Pancreas (tissue), 10 donors: ENCODE data around the gene PIGB. TPM values are rescaled to one million over a fixed set of nuclear protein-coding genes. Genes with fewer than 3 reads are reported as not detected.

ENCODE experiments used
- ATAC-seq, 4 donors: fragments of 200-7000 bp; cut with Tn5 transposase; one replicate each; pipeline versions ENCODE4 v1.8.0 to v1.9.1; 2020; ENCODE audit warnings: mild to moderate bottlenecking in 4 of 4, moderate library complexity in 4 of 4
- DNase-seq, 6 donors: peaks; one replicate each; pipeline ENCODE4 v3.0.0-alpha.2; 2020
- FAIRE-seq: peaks from 2 replicates; lab custom pipeline; 2012; peaks lifted over from hg19 to GRCh38; lab: Jason Lieb, UNC
- H3K27ac ChIP-seq, 4 donors: fragments of 200-600 bp; sonication (generic); 1 replicate in 3 of 4; 2 replicates in 1 of 4; pipeline versions ENCODE4 v1.5.0 to v1.8.0; 2020
- H3K27me3 ChIP-seq, 4 donors: fragments of 200-600 bp; one replicate each; pipeline ENCODE4 v1.8.0; 2021
- H3K36me3 ChIP-seq, 3 donors: fragments of 200-600 bp; sonication (generic) in 1 of 3; one replicate each; pipeline versions ENCODE4 v1.5.0 to v1.8.0; 2020 to 2021
- H3K4me1 ChIP-seq, 3 donors: fragments of 200-600 bp; one replicate each; pipeline ENCODE4 v1.8.0; 2021
- H3K4me3 ChIP-seq, 4 donors: fragments of 200-600 bp; sonication (generic) in 2 of 4; one replicate each; pipeline versions ENCODE4 v1.5.0 to v1.8.0; 2020 to 2021
- H3K9me3 ChIP-seq, 4 donors: fragments of 200-600 bp; one replicate each; pipeline ENCODE4 v1.8.0; 2021
- CTCF ChIP-seq, 4 donors: fragments of 200-600 bp; sonication (generic) in 3 of 4; IDR thresholded peaks; one replicate each; pipeline versions ENCODE4 v1.5.0 to v1.8.0; 2021; ENCODE audit warnings: antibody characterized with exemption in 4 of 4
- WGBS, 2 donors: extraction: QIAGEN DNeasy Blood & Tissue Kit; methylation state at CpG; one replicate each; pipeline ENCODE4 v1.1.7; 2013; 5-methylcytosine and 5-hydroxymethylcytosine counted together
- intact Hi-C, 3 donors: fragments of 100-400 bp; cut with DNase I; formaldehyde crosslinking; loops; one replicate each; pipeline versions ENCODE4 v1.11.1 to v1.14.2; 2022
- polyA plus RNA-seq, 2 donors: library from polyadenylated mRNA; stranded (reverse); fragments of 200-250 nt; gene quantifications; one replicate each; pipeline ENCODE4 v1.2.3, GENCODE V29; 2013
- total RNA-seq, 6 donors: library from RNA; stranded (reverse); fragmentation: NEBNext Ultra II Directional in 4 of 6; extraction: Animal tissue kit (Norgen Biotek cat#: 25700) in 4 of 6; gene quantifications; one replicate each; pipeline versions ENCODE4 v1.2.1 to v1.2.4, GENCODE V29; 2021 to 2023
- donor health status: healthy with polysubstance abuse.
- donor health status: DM: no; HTN: no; CAD: no; lungs with moderate emphysema.
- donor health status: DM: no; HTN: no; CAD: no.
- donor health status: control.
- donor health status: control.
- donor health status: Bipolar disorder and iron deficiency.
- donor health status: DM: yes; HTN: yes; CAD: no.
- donor health status: DM: no; HTN: no; CAD: no.
- donor health status: DM: no; HTN: no; CAD: no.
- donor health status: DM: yes; HTN: yes; CAD: no.

PIGB gene
- total and polyA plus RNA-seq, 8 donors, result 3.4 to 13.1 (median 6.0) TPM

- WGBS, 2 donors, result 95 to 98% methylated on average over 5 of the region's 5 CpGs
- no peak for DNase-seq
- no peaks in the 10 kb centered on the region for H3K4me1 ChIP-seq
- TF ChIP-seq CTCF (IDR thresholded peaks at IDR 0.05), result no peak
- FAIRE-seq, result no peak
- H3K9me3 ChIP-seq, result no peaks in the 10 kb centered on the region
- no peaks in the 10 kb centered on the region for H3K27me3 ChIP-seq
- ATAC-seq, result no peak
- H3K27ac ChIP-seq, result no peak overlapping the region
- intact Hi-C loops, result no loop called here
- H3K4me3 ChIP-seq, result no peak overlapping the region
- H3K36me3 ChIP-seq, result peaks cover 0 to 15% (median 0%) of the 10 kb centered on the region in 3 donors
These were observed 38.1 kb downstream of the PIGB start for GRCh38 chr15:55356985-55357585.

- H3K9me3 ChIP-seq, result no peaks in the 10 kb centered on the region
- no peak overlapping the region for H3K4me3 ChIP-seq
- no peak for TF ChIP-seq CTCF (IDR thresholded peaks at IDR 0.05)
- WGBS, 2 donors, result 95 to 98% methylated on average over 2 of the region's 2 CpGs
- DNase-seq (no peak), ATAC-seq (no peak), FAIRE-seq (no peak)
- H3K36me3 ChIP-seq, result peaks cover 0 to 21% (median 0%) of the 10 kb centered on the region in 3 donors
- H3K4me1 ChIP-seq, result no peaks in the 10 kb centered on the region
- no peaks in the 10 kb centered on the region for H3K27me3 ChIP-seq
- no peak overlapping the region for H3K27ac ChIP-seq
- intact Hi-C loops, result no loop called here
These were observed 38.8 kb downstream of the PIGB start for GRCh38 chr15:55357774-55358173.

- Histone ChIP-seq H3K4me3 (no peak overlapping the region), H3K4me1 (no peaks in the 10 kb centered on the region), H3K27ac (no peak overlapping the region), H3K9me3 (no peaks in the 10 kb centered on the region), H3K36me3 (peaks cover 0 to 23% (median 0%) of the 10 kb centered on the region in 3 donors), H3K27me3 (no peaks in the 10 kb centered on the region)
- DNase-seq (no peak), FAIRE-seq (no peak), ATAC-seq (no peak)
- intact Hi-C loops, result no loop called here
- no peak for TF ChIP-seq CTCF (IDR thresholded peaks at IDR 0.05)
These were observed 39.4 kb downstream of the PIGB start for GRCh38 chr15:55358471-55358870.

- DNase-seq (no peak), FAIRE-seq (no peak), ATAC-seq (no peak)
- intact Hi-C loops, result no loop called here
- Histone ChIP-seq H3K27me3 (no peaks in the 10 kb centered on the region), H3K27ac (no peak overlapping the region), H3K9me3 (no peaks in the 10 kb centered on the region), H3K36me3 (peaks cover 0 to 36% (median 0%) of the 10 kb centered on the region in 3 donors), H3K4me1 (no peaks in the 10 kb centered on the region), H3K4me3 (no peak overlapping the region)
- TF ChIP-seq CTCF (IDR thresholded peaks at IDR 0.05), result no peak
- WGBS, 2 donors, result 83% methylated on average over 6 of the region's 6 CpGs
These were observed 41.2 kb downstream of the PIGB start for GRCh38 chr15:55360256-55360655.

- Histone ChIP-seq H3K4me3 (no peak overlapping the region), H3K4me1 (no peaks in the 10 kb centered on the region), H3K27ac (no peak overlapping the region), H3K36me3 (peaks cover 0 to 38% (median 0%) of the 10 kb centered on the region in 3 donors), H3K27me3 (no peaks in the 10 kb centered on the region), H3K9me3 (no peaks in the 10 kb centered on the region)
- 89 to 91% methylated on average over 10 of the region's 10 CpGs for WGBS, 2 donors
- ATAC-seq, result no peak
- intact Hi-C loops, result no loop called here
- TF ChIP-seq CTCF (IDR thresholded peaks at IDR 0.05), result no peak
- no peak for FAIRE-seq
- DNase-seq, result no peak
These were observed 42.0 kb downstream of the PIGB start for GRCh38 chr15:55361048-55361447.
